Lower leg skin (tissue), 4 donors: ENCODE measurements around the gene NKX2-8. TPM values are rescaled to one million over a fixed set of nuclear protein-coding genes. Genes with fewer than 3 reads are reported as not detected.

Experiments
- DNase-seq, 2 donors: peaks; one replicate each; pipeline ENCODE4 v3.0.0-alpha.2; 2019; ENCODE audit warnings: low spot score in 2 of 2
- H3K4me3 ChIP-seq: fragments of 200-600 bp; sonication (generic); 2 replicates; pipeline ENCODE4 v1.5.1; 2017; ENCODE audit warnings: mild to moderate bottlenecking, low read depth; ENCODE audit not compliant: poor library complexity, severe bottlenecking
- CTCF ChIP-seq, 3 donors: fragments of 450-650 bp; IDR thresholded peaks; one replicate each; pipeline ENCODE4 v1.5.1; 2016; ENCODE audit warnings: antibody characterized with exemption in 3 of 3, mild to moderate bottlenecking in 3 of 3, moderate library complexity in 2 of 3
- POLR2A ChIP-seq, 2 donors: fragments of 450-650 bp; IDR thresholded peaks; one replicate each; pipeline ENCODE4 v1.6.1; 2016 to 2017; ENCODE audit warnings: antibody characterized with exemption in 2 of 2, mild to moderate bottlenecking in 1 of 2, moderate library complexity in 1 of 2
- WGBS, 2 donors: methylation state at CpG; one replicate each; pipeline ENCODE4 v1.1.5; 2018; 5-methylcytosine and 5-hydroxymethylcytosine counted together
- intact Hi-C: fragments of 100-400 bp; cut with DNase I; formaldehyde crosslinking; loops from one replicate; pipeline ENCODE4 v1.15.0; 2023; ENCODE audit warnings: low total_unique reads
- total RNA-seq, 4 donors: library from RNA; depleted of rRNA; stranded (reverse); fragments of >200 nt; gene quantifications; one replicate each; pipeline ENCODE4 v1.1.0, GENCODE V29; 2016

Gene NKX2-8
- total RNA-seq, 4 donors from 2014 or later, result 1.2 to 2.9 (median 1.2) TPM; not detected in 1

- TF ChIP-seq POLR2A (IDR thresholded peaks at IDR 0.05), result no peak
- TF ChIP-seq CTCF (IDR thresholded peaks at IDR 0.05), result no peak
- intact Hi-C loops, result no loop called here
- no peak for DNase-seq
- 34 to 40% methylated on average over 47 to 50 of the region's 53 CpGs for WGBS, 2 donors
- H3K4me3 ChIP-seq, result no peak overlapping the region
Measured at GRCh38 chr14:36583893-36584811, 1.7 kb upstream of the NKX2-8 start.

- intact Hi-C loops, result no loop called here
- no peak overlapping the region for H3K4me3 ChIP-seq
- WGBS, 2 donors, result 28 to 45% methylated on average over 26 to 31 of the region's 33 CpGs
- TF ChIP-seq POLR2A (IDR thresholded peaks at IDR 0.05) (no peak), CTCF (IDR thresholded peaks at IDR 0.05) (no peak)
- no peak for DNase-seq
Measured at GRCh38 chr14:36583242-36583892, 953 bp upstream of the NKX2-8 start.

DNA sequence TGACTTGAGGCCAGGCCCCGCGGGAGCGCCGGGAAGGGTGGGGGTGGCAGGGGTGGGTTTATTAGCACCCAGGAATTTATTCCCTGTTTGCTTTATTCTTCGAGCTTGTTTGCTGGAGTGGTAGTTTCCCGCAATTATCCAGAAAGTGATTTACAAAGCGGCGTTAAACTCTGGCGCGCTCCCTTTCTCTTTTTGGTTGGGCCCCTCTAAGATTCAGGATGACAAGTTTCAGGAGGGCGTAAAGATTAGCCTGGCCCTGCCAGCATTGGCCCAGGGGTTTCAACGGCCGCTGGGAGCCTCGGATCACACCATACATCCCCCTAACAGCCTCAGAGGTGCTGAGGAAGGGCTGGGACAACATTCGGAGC is 444 bp upstream of the NKX2-8 start:
- no peak for TF ChIP-seq POLR2A (IDR thresholded peaks at IDR 0.05)
- no peak for TF ChIP-seq CTCF (IDR thresholded peaks at IDR 0.05)
- DNase-seq, result no peak
- H3K4me3 ChIP-seq, result no peak overlapping the region
- intact Hi-C loops, result no loop called here
- WGBS, 2 donors, result 13% methylated on average over 15 of the region's 15 CpGs

- no peak for DNase-seq
- 1 to 3% methylated on average over 46 to 57 of the region's 103 CpGs for WGBS, 2 donors
- H3K4me3 ChIP-seq, result no peak overlapping the region
- no peak for TF ChIP-seq CTCF (IDR thresholded peaks at IDR 0.05)
- TF ChIP-seq POLR2A (IDR thresholded peaks at IDR 0.05), result no peak
- intact Hi-C loops, result no loop called here
Measured at GRCh38 chr14:36580856-36581831, 1.3 kb downstream of the NKX2-8 start.

DNA sequence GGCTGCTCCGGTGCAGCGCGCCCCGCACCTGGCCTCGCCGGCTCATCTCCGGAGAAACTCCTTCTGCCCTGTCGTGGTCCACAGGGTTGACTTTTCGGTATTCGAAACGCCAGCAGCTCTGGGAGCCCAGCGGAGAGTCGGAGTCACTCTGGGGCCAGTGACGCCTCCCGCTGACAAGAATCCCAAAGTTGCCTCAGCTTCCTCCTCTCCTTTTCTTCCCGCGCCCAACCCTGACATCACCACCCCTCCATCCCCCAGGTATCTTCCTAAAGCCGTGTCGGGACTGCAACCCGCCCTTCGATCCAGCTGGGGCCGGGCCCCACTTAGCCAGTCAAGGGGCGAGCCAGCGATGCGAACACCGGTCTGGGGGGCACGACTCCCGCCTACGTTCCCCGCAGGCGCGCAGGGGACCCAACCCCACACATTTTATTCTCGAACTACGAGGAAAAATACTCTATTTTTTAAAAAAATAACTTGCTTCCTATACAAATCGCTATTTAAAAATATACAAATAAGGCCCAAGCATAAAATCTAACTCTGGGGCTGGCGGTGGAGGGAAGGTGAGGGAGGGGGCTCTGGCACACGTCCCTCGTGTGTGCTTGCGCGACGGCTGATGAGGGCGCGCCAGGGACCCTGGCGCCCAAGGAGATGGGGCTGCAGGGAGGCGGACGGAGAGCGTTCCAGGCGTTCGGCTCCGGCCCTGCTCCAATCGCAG is 2.1 kb downstream of the NKX2-8 start:
- intact Hi-C loops, result no loop called here
- 17 to 23% methylated on average over 51 of the region's 51 CpGs for WGBS, 2 donors

More for the DNA sequence above, 2.1 kb downstream of the NKX2-8 start:
- DNase-seq, result no peak
- no peak overlapping the region for H3K4me3 ChIP-seq
- TF ChIP-seq CTCF (IDR thresholded peaks at IDR 0.05) (no peak), POLR2A (IDR thresholded peaks at IDR 0.05) (no peak)
